HepG2 (cell line): ENCODE results near the gene AFAP1. TPM values are rescaled to one million over a fixed set of nuclear protein-coding genes. Genes with fewer than 3 reads are reported as not detected.

Experiments
- ATAC-seq: fragments of 200-7000 bp; cut with Tn5 transposase; 3 replicates; pipeline ENCODE4 v1.9.1; 2020; ENCODE audit warnings: mild to moderate bottlenecking, moderate library complexity
- BruUV-seq: library from RNA; stranded (reverse); fragments of 400-500 nt; replicated peaks from 2 replicates; lab custom pipeline; 2021; lab: Mats Ljungman, UMichigan
- CTCF ChIA-PET: fragments of 300-600 bp; formaldehyde crosslinking; extraction: SDS; loops from one replicate; lab custom pipeline; 2021; ENCODE audit warnings: low total read pairs, inconsistent platforms, low intra/inter-chr PET ratio; lab: Yijun Ruan, JAX
- POLR2A ChIA-PET: fragments of 350-600 bp; sonication (Branson Sonifier 250); formaldehyde crosslinking; loops from one replicate; lab custom pipeline; 2020; ENCODE audit warnings: antibody characterized with exemption, inconsistent platforms; lab: Yijun Ruan, JAX
- DNase-seq: peaks from one replicate; pipeline ENCODE4 v3.0.0-alpha.2; 2015; ENCODE audit warnings: low spot score
- FAIRE-seq: peaks from 3 replicates; lab custom pipeline; 2011; peaks lifted over from hg19 to GRCh38; lab: Jason Lieb, UNC
- H2AFZ ChIP-seq: one replicate; pipeline ENCODE4 v1.6.1; 2011; ENCODE audit warnings: low read length, inconsistent platforms
- H3K27ac ChIP-seq: fragments of 300-600 bp; 3 replicates; pipeline ENCODE4 v1.8.0; 2011; ENCODE audit warnings: mixed run types, mild to moderate bottlenecking, mixed read lengths, low read length, inconsistent platforms; ENCODE audit not compliant: insufficient read depth; ENCODE audit errors: extremely low read length
- H3K27me3 ChIP-seq, 2 experiments: fragments of 200-600 bp in 1 of 2; 2 replicates in 1 of 2; 3 replicates in 1 of 2; pipeline versions ENCODE4 v1.6.0 to v1.8.0; 2011; ENCODE audit warnings: low read length in 2 of 2, mild to moderate bottlenecking in 2 of 2, moderate library complexity in 2 of 2, inconsistent platforms in 1 of 2; ENCODE audit not compliant: insufficient read depth in 2 of 2, control insufficient read depth in 1 of 2
- H3K36me3 ChIP-seq, 2 experiments: fragments of 200-600 bp in 1 of 2; replicated peaks in 1 of 2; 2 replicates in 1 of 2; 3 replicates in 1 of 2; pipeline versions ENCODE4 v1.5.1 to v1.8.0; 2011; ENCODE audit warnings: low read length in 2 of 2, inconsistent platforms in 1 of 2; ENCODE audit not compliant: insufficient read depth in 2 of 2, control insufficient read depth in 1 of 2
- H3K4me1 ChIP-seq: 2 replicates; pipeline ENCODE4 v1.5.1; 2012; ENCODE audit warnings: low read length, inconsistent platforms; ENCODE audit not compliant: insufficient read depth
- H3K4me2 ChIP-seq: 2 replicates; pipeline ENCODE4 v1.6.0; 2011; ENCODE audit warnings: low read depth, low read length, inconsistent platforms
- H3K4me3 ChIP-seq, 3 experiments: fragments of 200-600 bp in 1 of 3; sonication (generic), shearing (Covaris generic) in 1 of 3; replicated peaks in 1 of 3; 2 replicates each; pipeline ENCODE4 v1.5.1; 2011 to 2016; ENCODE audit warnings: low read length in 3 of 3, inconsistent platforms in 2 of 3, low read depth in 2 of 3, mild to moderate bottlenecking in 2 of 3, control low read depth in 1 of 3, mixed read lengths in 1 of 3; ENCODE audit not compliant: insufficient read depth in 1 of 3
- H3K79me2 ChIP-seq: one replicate; pipeline ENCODE4 v1.6.1; 2011; ENCODE audit warnings: low read length, inconsistent platforms; ENCODE audit not compliant: insufficient read depth
- H3K9ac ChIP-seq: 2 replicates; pipeline ENCODE4 v1.6.0; 2011; ENCODE audit warnings: mild to moderate bottlenecking, low read depth, low read length, inconsistent platforms; ENCODE audit not compliant: insufficient read depth
- H3K9me3 ChIP-seq: 2 replicates; pipeline ENCODE4 v1.5.1; 2012; ENCODE audit warnings: mild to moderate bottlenecking, low read length
- H4K20me1 ChIP-seq: 2 replicates; pipeline ENCODE4 v1.6.0; 2011; ENCODE audit warnings: inconsistent platforms, mild to moderate bottlenecking, low read length, moderate library complexity; ENCODE audit not compliant: insufficient read depth
- CBX5 ChIP-seq: sonication (generic); formaldehyde crosslinking; IDR thresholded peaks from 2 replicates; pipeline ENCODE4 v1.4.0; 2020; ENCODE audit warnings: missing genetic modification reagents, borderline replicate concordance
- FOXO1 ChIP-seq: sonication (generic); formaldehyde crosslinking; IDR thresholded peaks from 2 replicates; pipeline ENCODE4 v1.4.0; 2020; ENCODE audit warnings: missing genetic modification reagents
- NCOR1 ChIP-seq: fragments of 200-600 bp; sonication (generic); IDR thresholded peaks from 2 replicates; pipeline ENCODE4 v1.7.0; 2017; ENCODE audit warnings: antibody characterized with exemption, low read length, borderline replicate concordance
- NKX3-1 ChIP-seq: sonication (generic); formaldehyde crosslinking; IDR thresholded peaks from 2 replicates; pipeline ENCODE4 v1.5.0; 2020; ENCODE audit warnings: missing genetic modification reagents
- ZNF234 ChIP-seq: sonication (generic); formaldehyde crosslinking; conservative IDR thresholded peaks from 2 replicates; pipeline ENCODE4 v1.5.1; 2020; ENCODE audit warnings: mild to moderate bottlenecking, missing genetic modification reagents
- ZNF432 ChIP-seq: sonication (generic); formaldehyde crosslinking; IDR thresholded peaks from 2 replicates; pipeline ENCODE4 v1.5.0; 2020; ENCODE audit warnings: missing genetic modification reagents, mild to moderate bottlenecking, borderline replicate concordance
- ZNF768 ChIP-seq: sonication (generic); formaldehyde crosslinking; IDR thresholded peaks from 2 replicates; pipeline ENCODE4 v1.4.0; 2020; ENCODE audit warnings: missing genetic modification reagents
- WGBS: methylation state at CpG from one replicate; pipeline ENCODE4 v1.1.6; 2017; ENCODE audit warnings: low lambda C conversion rate; 5-methylcytosine and 5-hydroxymethylcytosine counted together
- in situ Hi-C: cut with HindIII; loops from 2 replicates; pipeline ENCODE4 v1.10.0; 2017; ENCODE audit warnings: low pct_unique_long_range_greater_than_20kb; ENCODE audit not compliant: extremely low pct_ligation_motif_present
- intact Hi-C: fragments of 100-400 bp; cut with micrococcal nuclease; formaldehyde crosslinking; loops from one replicate; pipeline ENCODE4 v1.10.0; 2022; ENCODE audit not compliant: unreplicated experiment
- polyA plus RNA-seq, 8 experiments: library from polyadenylated mRNA; depleted of rRNA in 3 of 8; stranded (reverse) in 7 of 8; unstranded in 1 of 8; fragments of >200 nt; fragmentation: Illumina TruSeq in 4 of 8; extraction: Trizol in 4 of 8; gene quantifications; 2 replicates each; pipeline versions ENCODE4 v1.2.1 to v1.2.3, GENCODE V29; 2011 to 2016; ENCODE audit warnings: low read depth in 4 of 8, missing spikeins in 1 of 8, mixed read lengths in 1 of 8; ENCODE audit not compliant: insufficient read depth in 1 of 8
- total RNA-seq, 5 experiments: library from RNA; depleted of rRNA; stranded (reverse); fragments of >200 nt; fragmentation: Illumina TruSeq; extraction: Trizol; gene quantifications; 2 replicates each; pipeline ENCODE4 v1.2.3, GENCODE V29; 2016; ENCODE audit warnings: low read depth in 1 of 5

AFAP1 gene
- total and polyA plus RNA-seq, 2 of the 13 experiments (the other 11 are each of a cell fraction or from before 2014, with no cell fraction given): 2.5 TPM

GRCh38 chr4:7711307-7711963, 228.2 kb downstream of the AFAP1 start:
- H2AFZ ChIP-seq: no peak overlapping the region
- no peaks in the 10 kb centered on the region for H4K20me1 ChIP-seq
- no peak overlapping the region for H3K4me2 ChIP-seq
- no peak for FAIRE-seq
- H3K79me2 ChIP-seq: no peaks in the 10 kb centered on the region
- H3K27me3 ChIP-seq: no peaks in the 10 kb centered on the region
- WGBS: 93% methylated on average over 3 of the region's 10 CpGs
- no peak overlapping the region for H3K9ac ChIP-seq
- no peak for ATAC-seq
- DNase-seq: no peak
- TF ChIP-seq ZNF234 (CRISPR knock-in tag) (no peak), FOXO1 (no peak), ZNF768 (CRISPR knock-in tag) (peak; percentile 97)
- H3K27ac ChIP-seq: no peak overlapping the region
- ChIA-PET POLR2A (no interaction called here), CTCF (no interaction called here)
- intact Hi-C loops: no loop called here
- no peaks in the 10 kb centered on the region for H3K4me1 ChIP-seq
- H3K4me3 ChIP-seq: no peak overlapping the region
- no TSS peak for BruUV-seq
- no peaks in the 10 kb centered on the region for H3K9me3 ChIP-seq
- in situ Hi-C loops: no loop called here
- H3K36me3 ChIP-seq: no peaks in the 10 kb centered on the region

GRCh38 chr4:7710576-7711306, 228.9 kb downstream of the AFAP1 start:
- FAIRE-seq (no peak), ATAC-seq (no peak; the same call in 2 of the 3 replicates), DNase-seq (no peak)
- intact Hi-C loops (no loop called here), in situ Hi-C loops (no loop called here)
- no peaks in the 10 kb centered on the region for H3K36me3 ChIP-seq
- H3K4me3 ChIP-seq: no peak overlapping the region
- H2AFZ ChIP-seq: no peak overlapping the region
- H3K79me2 ChIP-seq: no peaks in the 10 kb centered on the region
- WGBS: 49% methylated on average over 11 of the region's 21 CpGs
- no TSS peak for BruUV-seq
- H3K9me3 ChIP-seq: no peaks in the 10 kb centered on the region
- POLR2A ChIA-PET: no interaction called here
- H3K27ac ChIP-seq: no peak overlapping the region
- H3K9ac ChIP-seq: no peak overlapping the region
- H3K27me3 ChIP-seq: no peaks in the 10 kb centered on the region
- no peak overlapping the region for H3K4me2 ChIP-seq
- TF ChIP-seq ZNF432 (CRISPR knock-in tag): no peak
- no peak for TF ChIP-seq CBX5 (CRISPR knock-in tag)
- no peak for TF ChIP-seq NKX3-1 (CRISPR knock-in tag)
- no peak for TF ChIP-seq NCOR1
- no peaks in the 10 kb centered on the region for H3K4me1 ChIP-seq
- CTCF ChIA-PET: no interaction called here
- no peaks in the 10 kb centered on the region for H4K20me1 ChIP-seq
